Stimulated activated CD8-positive, alpha-beta memory T cell treated with anti-CD3 and anti-CD28 coated beads, Interleukin-4, amount 100 ng/mL, for 1 hour (primary cell): ENCODE data around the gene MYO1D.
"Not testable (repeated sequence)": the region's sequence is repeated elsewhere in the genome, so short reads cannot be mapped to it uniquely, and the experiment has no call there.

Source experiments
- DNase-seq, 2 donors: peaks; one replicate each; pipeline ENCODE4 v3.0.0-alpha.2; 2020; ENCODE audit warnings: low read depth in 2 of 2, low spot score in 1 of 2

The MYO1D gene

GRCh38 chr17:32876417-32877163 is at the start of gene MYO1D:
Gene MYO1D (minus strand): TSS chr17:32877124. CDS start chr17:32876872, 252 bp downstream.
- DNase-seq = peak; percentile 27 to 40

- DNase-seq = no peak
Measured at GRCh38 chr17:32926183-32926582, 49.3 kb upstream of the MYO1D start.

- not testable (repeated sequence) for DNase-seq
Measured at GRCh38 chr17:32923905-32924304, 47.0 kb upstream of the MYO1D start.

- no peak for DNase-seq
Measured at GRCh38 chr17:32921017-32921416, 44.1 kb upstream of the MYO1D start.

GRCh38 chr17:32920293-32920692 is 43.4 kb upstream of the MYO1D start:
- DNase-seq = no peak

GRCh38 chr17:32919876-32920275 is 43.0 kb upstream of the MYO1D start:
- not testable (repeated sequence) for DNase-seq

GRCh38 chr17:32917842-32918241 is 40.9 kb upstream of the MYO1D start:
- no peak for DNase-seq

- DNase-seq = no peak
Measured at GRCh38 chr17:32917081-32917480, 40.2 kb upstream of the MYO1D start.

- no peak for DNase-seq
Measured at GRCh38 chr17:32916134-32916533, 39.2 kb upstream of the MYO1D start.

GRCh38 chr17:32915245-32915644 is 38.3 kb upstream of the MYO1D start:
- no peak for DNase-seq

GRCh38 chr17:32914181-32914580 is 37.3 kb upstream of the MYO1D start:
- DNase-seq = no peak

GRCh38 chr17:32913593-32913992 is 36.7 kb upstream of the MYO1D start:
- no peak for DNase-seq

GRCh38 chr17:32912218-32912897 is 35.4 kb upstream of the MYO1D start:
- DNase-seq = no peak

- no peak for DNase-seq
Measured at GRCh38 chr17:32910769-32911168, 33.8 kb upstream of the MYO1D start.

- peak in 1 of 2 donors; percentile 7 for DNase-seq
Measured at GRCh38 chr17:32909787-32910369, 33.0 kb upstream of the MYO1D start.

GRCh38 chr17:32907583-32907982 is 30.7 kb upstream of the MYO1D start:
- no peak for DNase-seq

- no peak for DNase-seq
Measured at GRCh38 chr17:32904891-32905290, 28.0 kb upstream of the MYO1D start.

- no peak for DNase-seq
Measured at GRCh38 chr17:32903774-32904673, 27.1 kb upstream of the MYO1D start.

GRCh38 chr17:32901743-32902142 is 24.8 kb upstream of the MYO1D start:
- DNase-seq = no peak

GRCh38 chr17:32899236-32900013 is 22.5 kb upstream of the MYO1D start:
- no peak for DNase-seq
